ENCODE results near the gene ENG. TPM values are rescaled to one million over a fixed set of nuclear protein-coding genes. Genes with fewer than 3 reads are reported as not detected.

ENG gene
- total and polyA plus RNA-seq, 2 donors from 2014 or later: 135 to 158 TPM

GRCh38 chr9:127850286-127850830 lies 4.1 kb downstream of the ENG start:
- TF ChIP-seq CTCF (IDR thresholded peaks at IDR 0.05; ENCODE audit: borderline replicate concordance, extremely low read depth, insufficient read depth): no peak
- H3K27me3 ChIP-seq (ENCODE audit: control insufficient read depth, insufficient read depth, low read length): no peaks in the 10 kb centered on the region
- H3K9me3 ChIP-seq (ENCODE audit: control insufficient read depth in 2 of 3, insufficient read depth in 1 of 3, low read length in 3 of 3): peaks cover 0 to 6% (median 0%) of the 10 kb centered on the region in 3 donors
- DNase-seq: no peak
- FAIRE-seq: no peak
- peak overlapping the region in 2 of 3 donors; percentile 0 to 66 for H3K9ac ChIP-seq (ENCODE audit: low read length in 3 of 3)
- peak overlapping the region; percentile 67 to 84 for H3K27ac ChIP-seq (ENCODE audit: low read depth in 2 of 2, low read length in 2 of 2)
- H3K4me1 ChIP-seq (ENCODE audit: control insufficient read depth in 2 of 3, insufficient read depth in 2 of 3, low read depth in 1 of 3, low read length in 3 of 3): peaks cover 0 to 21% (median under 1%) of the 10 kb centered on the region in 3 donors
- intact Hi-C loops (cut with DNase I): no loop called here
- peak overlapping the region in 2 of 3 donors; percentile 47 to 81 for H3K4me3 ChIP-seq (ENCODE audit: low read length in 3 of 3)
- peaks cover 0 to 16% (median 0%) of the 10 kb centered on the region in 3 donors for H3K36me3 ChIP-seq (ENCODE audit: control insufficient read depth in 2 of 3, insufficient read depth in 3 of 3, low read length in 3 of 3)

GRCh38 chr9:127848756-127849504 lies 5.5 kb downstream of the ENG start:
- peak overlapping the region in 2 of 3 donors; percentile 47 to 81 for H3K4me3 ChIP-seq (ENCODE audit: low read length in 3 of 3)
- FAIRE-seq: no peak
- H3K27me3 ChIP-seq (ENCODE audit: control insufficient read depth, insufficient read depth, low read length): no peaks in the 10 kb centered on the region
- no peak for TF ChIP-seq CTCF (IDR thresholded peaks at IDR 0.05; ENCODE audit: borderline replicate concordance, extremely low read depth, insufficient read depth)
- H3K36me3 ChIP-seq (ENCODE audit: control insufficient read depth in 2 of 3, insufficient read depth in 3 of 3, low read length in 3 of 3): peaks cover 0 to 16% (median 0%) of the 10 kb centered on the region in 3 donors
- H3K9me3 ChIP-seq (ENCODE audit: control insufficient read depth in 2 of 3, insufficient read depth in 1 of 3, low read length in 3 of 3): peaks cover 0 to 6% (median 0%) of the 10 kb centered on the region in 3 donors
- H3K27ac ChIP-seq (ENCODE audit: low read depth in 2 of 2, low read length in 2 of 2): peak overlapping the region; percentile 84 to 90
- intact Hi-C loops (cut with DNase I): no loop called here
- peaks cover 2 to 22% (median 3%) of the 10 kb centered on the region in 3 donors for H3K4me1 ChIP-seq (ENCODE audit: control insufficient read depth in 2 of 3, insufficient read depth in 2 of 3, low read depth in 1 of 3, low read length in 3 of 3)
- DNase-seq: no peak
- peak overlapping the region in 1 of 3 donors; percentile 66 for H3K9ac ChIP-seq (ENCODE audit: low read length in 3 of 3)

GRCh38 chr9:127847833-127848755 lies 6.4 kb downstream of the ENG start:
- Histone ChIP-seq H3K27ac (ENCODE audit: low read depth in 2 of 2, low read length in 2 of 2) (peak overlapping the region; percentile 90 to 91), H3K4me3 (ENCODE audit: low read length in 3 of 3) (peak overlapping the region in 1 of 3 donors; percentile 81), H3K27me3 (ENCODE audit: control insufficient read depth, insufficient read depth, low read length) (no peaks in the 10 kb centered on the region), H3K36me3 (ENCODE audit: control insufficient read depth in 2 of 3, insufficient read depth in 3 of 3, low read length in 3 of 3) (peaks cover 0 to 18% (median 0%) of the 10 kb centered on the region in 3 donors), H3K4me1 (ENCODE audit: control insufficient read depth in 2 of 3, insufficient read depth in 2 of 3, low read depth in 1 of 3, low read length in 3 of 3) (peaks cover 2 to 19% (median 3%) of the 10 kb centered on the region in 3 donors), H3K9me3 (ENCODE audit: control insufficient read depth in 2 of 3, insufficient read depth in 1 of 3, low read length in 3 of 3) (peaks cover 0 to 6% (median 0%) of the 10 kb centered on the region in 3 donors), H3K9ac (ENCODE audit: low read length in 3 of 3) (peak overlapping the region in 1 of 3 donors; percentile 46)
- TF ChIP-seq CTCF (IDR thresholded peaks at IDR 0.05; ENCODE audit: borderline replicate concordance, extremely low read depth, insufficient read depth): no peak
- no peak for DNase-seq
- intact Hi-C loops (cut with DNase I): no loop called here
- FAIRE-seq: no peak
